Esophagus squamous epithelium (tissue), 4 donors: ENCODE measurements around the gene GPR35.

ENCODE experiments used
- CTCF ChIP-seq, 6 experiments: fragments of 450-650 bp in 4 of 6; fragments of 200-600 bp in 2 of 6; sonication (generic) in 2 of 6; IDR thresholded peaks; one replicate each; pipeline ENCODE4 v1.5.1; 2016 to 2019; ENCODE audit warnings: antibody characterized with exemption in 6 of 6, mild to moderate bottlenecking in 4 of 6, moderate library complexity in 4 of 6
- POLR2A ChIP-seq, 4 donors: fragments of 450-650 bp; IDR thresholded peaks; one replicate each; pipeline ENCODE4 v1.6.1; 2017; ENCODE audit warnings: antibody characterized with exemption in 4 of 4, mild to moderate bottlenecking in 4 of 4, moderate library complexity in 3 of 4

GRCh38 chr2:240615396-240615795 is 9.9 kb upstream of the GPR35 start:
- no peak for TF ChIP-seq CTCF (IDR thresholded peaks at IDR 0.05)
- TF ChIP-seq POLR2A (IDR thresholded peaks at IDR 0.05) = no peak
